ENCODE measurements around the gene VTI1A. TPM values are rescaled to one million over a fixed set of nuclear protein-coding genes. Genes with fewer than 3 reads are reported as not detected.

Gene VTI1A
- total RNA-seq, 1 donor from 2014 or later, result 22.7 TPM

GRCh38 chr10:112447620-112447928 is 559 bp downstream of the VTI1A start:
- peaks cover 30% of the 10 kb centered on the region for H3K4me1 Mint-ChIP-seq (ENCODE audit: low read depth)
- no peak for DNase-seq (ENCODE audit: low spot score)
- peak overlapping the region; percentile 84 for H3K4me3 Mint-ChIP-seq (ENCODE audit: unreplicated experiment)
- TF ChIP-seq CTCF (IDR thresholded peaks at IDR 0.05), result no peak
- peak overlapping the region; percentile 87 for H3K27ac Mint-ChIP-seq (ENCODE audit: unreplicated experiment)
- no peaks in the 10 kb centered on the region for H3K9me3 Mint-ChIP-seq (ENCODE audit: low read depth)
- peaks cover 2% of the 10 kb centered on the region for H3K36me3 Mint-ChIP-seq (ENCODE audit: low read depth)
- no peaks in the 10 kb centered on the region for H3K27me3 Mint-ChIP-seq (ENCODE audit: low read depth)

DNA sequence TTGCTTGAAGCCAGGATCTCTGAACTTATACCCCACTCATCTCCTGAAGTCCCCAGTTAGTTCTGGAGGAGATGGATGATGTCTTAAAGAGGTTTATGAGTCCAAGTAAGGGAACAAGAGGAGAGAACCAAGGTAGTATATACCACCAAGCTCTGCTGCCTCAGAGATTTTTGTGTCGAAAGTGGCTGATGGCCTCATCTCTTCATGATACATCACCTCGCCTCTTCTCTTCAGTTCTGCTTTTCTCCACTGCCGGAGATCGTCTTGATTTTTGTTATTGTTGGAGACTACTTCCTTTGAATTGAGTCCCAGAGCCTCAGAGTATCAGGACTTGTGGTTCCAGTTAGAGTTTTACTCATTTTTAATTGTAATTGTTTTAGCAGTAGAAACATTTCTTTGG is 1.9 kb downstream of the VTI1A start:
- Mint-ChIP-seq H3K9me3 (ENCODE audit: low read depth) (peaks cover 5% of the 10 kb centered on the region), H3K4me1 (ENCODE audit: low read depth) (peaks cover 30% of the 10 kb centered on the region), H3K36me3 (ENCODE audit: low read depth) (peaks cover 2% of the 10 kb centered on the region), H3K27me3 (ENCODE audit: low read depth) (no peaks in the 10 kb centered on the region), H3K27ac (ENCODE audit: unreplicated experiment) (peak overlapping the region; percentile 70), H3K4me3 (ENCODE audit: unreplicated experiment) (peak overlapping the region; percentile 13)
- no peak for TF ChIP-seq CTCF (IDR thresholded peaks at IDR 0.05)
- no peak for DNase-seq (ENCODE audit: low spot score)

GRCh38 chr10:112454910-112455779 is 8.1 kb downstream of the VTI1A start:
- no peak overlapping the region for H3K4me3 Mint-ChIP-seq (ENCODE audit: unreplicated experiment)
- H3K36me3 Mint-ChIP-seq (ENCODE audit: low read depth), result peaks cover 2% of the 10 kb centered on the region
- peaks cover 3% of the 10 kb centered on the region for H3K4me1 Mint-ChIP-seq (ENCODE audit: low read depth)
- no peak for TF ChIP-seq CTCF (IDR thresholded peaks at IDR 0.05)
- no peaks in the 10 kb centered on the region for H3K27me3 Mint-ChIP-seq (ENCODE audit: low read depth)
- DNase-seq (ENCODE audit: low spot score), result no peak
- no peak overlapping the region for H3K27ac Mint-ChIP-seq (ENCODE audit: unreplicated experiment)
- H3K9me3 Mint-ChIP-seq (ENCODE audit: low read depth), result peaks cover 7% of the 10 kb centered on the region

DNA sequence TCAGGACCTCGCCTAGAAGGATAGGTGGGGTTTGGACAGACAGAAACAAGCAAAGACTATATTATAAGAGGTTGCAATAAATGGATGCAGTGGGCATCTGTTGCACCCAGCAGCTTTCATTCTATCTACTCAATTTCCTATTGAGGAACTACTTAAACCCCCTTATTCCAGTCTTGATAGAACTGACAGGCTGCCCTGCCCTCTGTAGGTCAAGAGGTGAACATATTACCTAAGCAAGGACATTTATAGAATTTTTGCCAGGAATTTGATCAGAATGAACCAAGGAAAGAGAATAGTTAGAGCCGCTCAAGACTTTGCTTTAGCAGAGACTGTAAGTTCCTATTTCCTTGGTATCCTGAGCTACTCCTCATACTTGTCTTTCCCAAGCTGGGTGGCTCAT is 9.5 kb downstream of the VTI1A start:
- Mint-ChIP-seq H3K27me3 (ENCODE audit: low read depth) (no peaks in the 10 kb centered on the region), H3K4me3 (ENCODE audit: unreplicated experiment) (no peak overlapping the region), H3K9me3 (ENCODE audit: low read depth) (peaks cover 7% of the 10 kb centered on the region), H3K36me3 (ENCODE audit: low read depth) (no peaks in the 10 kb centered on the region), H3K27ac (ENCODE audit: unreplicated experiment) (no peak overlapping the region), H3K4me1 (ENCODE audit: low read depth) (peaks cover 8% of the 10 kb centered on the region)
- no peak for DNase-seq (ENCODE audit: low spot score)
- no peak for TF ChIP-seq CTCF (IDR thresholded peaks at IDR 0.05)

- no peaks in the 10 kb centered on the region for H3K27me3 Mint-ChIP-seq (ENCODE audit: low read depth)
- DNase-seq (ENCODE audit: low spot score), result no peak
- peaks cover 12% of the 10 kb centered on the region for H3K36me3 Mint-ChIP-seq (ENCODE audit: low read depth)
- peaks cover 8% of the 10 kb centered on the region for H3K4me1 Mint-ChIP-seq (ENCODE audit: low read depth)
- no peak for TF ChIP-seq CTCF (IDR thresholded peaks at IDR 0.05)
- H3K27ac Mint-ChIP-seq (ENCODE audit: unreplicated experiment), result no peak overlapping the region
- H3K4me3 Mint-ChIP-seq (ENCODE audit: unreplicated experiment), result no peak overlapping the region
- peaks cover 3% of the 10 kb centered on the region for H3K9me3 Mint-ChIP-seq (ENCODE audit: low read depth)
Observed at GRCh38 chr10:112460366-112460765, 13.4 kb downstream of the VTI1A start.
